Measurements from ENCODE around the gene MIAT.

MIAT gene

GRCh38 chr22:26718488-26718887 is 61.1 kb downstream of the MIAT start:
- in situ Hi-C loops (cut with MboI; ENCODE audit: low sequenced_read_pairs, unreplicated experiment): no loop called here

GRCh38 chr22:26718905-26719304 is 61.5 kb downstream of the MIAT start:
- DNase-seq (ENCODE audit: low spot score): no peak
- in situ Hi-C loops (cut with MboI; ENCODE audit: low sequenced_read_pairs, unreplicated experiment): no loop called here
- TF ChIP-seq CTCF (IDR thresholded peaks at IDR 0.05; ENCODE audit: borderline replicate concordance, control extremely low read depth, extremely low read depth, insufficient read depth, missing control alignments): no peak

More at GRCh38 chr22:26718488-26718887, 61.1 kb downstream of the MIAT start:
- DNase-seq (ENCODE audit: low spot score): no peak
- no peak for TF ChIP-seq CTCF (IDR thresholded peaks at IDR 0.05; ENCODE audit: borderline replicate concordance, control extremely low read depth, extremely low read depth, insufficient read depth, missing control alignments)

GRCh38 chr22:26722159-26722558 is 64.8 kb downstream of the MIAT start:
- no peak for TF ChIP-seq CTCF (IDR thresholded peaks at IDR 0.05; ENCODE audit: borderline replicate concordance, control extremely low read depth, extremely low read depth, insufficient read depth, missing control alignments)
- in situ Hi-C loops (cut with MboI; ENCODE audit: low sequenced_read_pairs, unreplicated experiment): no loop called here
- DNase-seq (ENCODE audit: low spot score): no peak

GRCh38 chr22:26724414-26724813 is 67.0 kb downstream of the MIAT start:
- no peak for DNase-seq (ENCODE audit: low spot score)
- TF ChIP-seq CTCF (IDR thresholded peaks at IDR 0.05; ENCODE audit: borderline replicate concordance, control extremely low read depth, extremely low read depth, insufficient read depth, missing control alignments): no peak
- in situ Hi-C loops (cut with MboI; ENCODE audit: low sequenced_read_pairs, unreplicated experiment): no loop called here

- no peak for TF ChIP-seq CTCF (IDR thresholded peaks at IDR 0.05; ENCODE audit: borderline replicate concordance, control extremely low read depth, extremely low read depth, insufficient read depth, missing control alignments)
- DNase-seq (ENCODE audit: low spot score): no peak
- in situ Hi-C loops (cut with MboI; ENCODE audit: low sequenced_read_pairs, unreplicated experiment): no loop called here
These were observed 67.8 kb downstream of the MIAT start for GRCh38 chr22:26725012-26725676.

All from GM13976 (cell line).